ENCODE results near the gene GDPD5.

GRCh38 chr11:75493626-75494025 is 32.1 kb downstream of the GDPD5 start:
- TF ChIP-seq CTCF (IDR thresholded peaks at IDR 0.05; ENCODE audit: low read depth, low read length, poor library complexity, severe bottlenecking) (no peak), EZH2phosphoT487 (IDR thresholded peaks at IDR 0.05; ENCODE audit: borderline replicate concordance, low read length) (no peak)

Measured in DOHH2 (cell line).